GM21786 (cell line): ENCODE measurements around the gene BAMBI.

ENCODE experiments used
- ATAC-seq: cut with Tn5 transposase; IDR thresholded peaks from one replicate; pipeline ENCODE4 v1.9.1; 2021; ENCODE audit not compliant: unreplicated experiment

Gene BAMBI

DNA sequence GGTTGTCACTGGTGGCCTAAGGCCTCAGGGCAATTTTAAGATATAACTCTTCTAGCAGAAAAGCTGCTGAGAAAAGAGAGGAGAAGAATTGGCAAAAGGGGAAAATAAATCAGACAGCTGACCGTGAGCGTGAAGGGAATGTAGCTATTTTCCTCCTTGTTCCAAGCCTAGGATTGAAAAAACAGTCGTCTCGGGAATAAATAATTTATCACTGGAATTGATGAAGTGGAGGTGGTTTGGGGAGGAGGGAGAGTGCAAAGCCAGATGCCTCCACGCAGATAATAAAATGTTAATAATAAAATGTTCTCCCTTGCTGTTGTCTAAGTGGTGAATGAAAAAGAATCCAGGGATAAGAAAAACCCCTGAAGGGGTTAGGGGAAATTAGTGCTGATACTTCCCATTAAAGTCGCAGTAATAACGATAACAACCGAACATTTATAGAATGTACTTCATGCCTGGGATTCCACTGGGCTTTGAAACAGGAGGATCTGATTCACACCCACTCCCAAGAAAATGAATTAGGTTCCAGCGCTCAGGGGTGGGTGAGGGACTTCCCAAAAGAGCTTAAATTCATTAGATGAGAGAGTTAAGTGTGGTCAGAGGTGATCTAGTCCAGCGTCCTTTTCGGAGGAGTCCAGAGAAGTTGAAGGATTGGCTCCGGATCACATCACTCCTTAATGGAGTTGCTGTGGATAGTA, 27.3 kb downstream of the BAMBI start:
- no peak for ATAC-seq

DNA sequence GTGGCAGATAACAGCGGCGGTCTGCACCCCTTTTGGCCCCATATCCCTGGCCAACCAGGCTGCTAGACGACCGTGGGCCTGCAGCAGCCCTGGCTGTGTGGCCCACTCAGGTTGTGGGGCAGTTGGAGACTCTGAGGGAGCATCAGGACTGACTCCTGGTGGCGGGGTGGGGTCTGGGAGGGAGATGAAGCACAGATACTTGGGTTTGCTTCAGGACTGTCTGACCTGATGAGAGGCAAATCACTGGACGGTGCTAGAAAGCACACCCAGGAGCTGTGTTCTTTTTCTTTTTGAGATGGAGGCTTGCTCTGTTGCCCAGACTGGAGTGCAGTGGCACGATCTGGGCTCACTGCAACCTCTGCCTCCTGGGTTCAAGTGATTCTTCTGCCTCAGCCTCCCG, 28.2 kb downstream of the BAMBI start:
- ATAC-seq, result no peak

DNA sequence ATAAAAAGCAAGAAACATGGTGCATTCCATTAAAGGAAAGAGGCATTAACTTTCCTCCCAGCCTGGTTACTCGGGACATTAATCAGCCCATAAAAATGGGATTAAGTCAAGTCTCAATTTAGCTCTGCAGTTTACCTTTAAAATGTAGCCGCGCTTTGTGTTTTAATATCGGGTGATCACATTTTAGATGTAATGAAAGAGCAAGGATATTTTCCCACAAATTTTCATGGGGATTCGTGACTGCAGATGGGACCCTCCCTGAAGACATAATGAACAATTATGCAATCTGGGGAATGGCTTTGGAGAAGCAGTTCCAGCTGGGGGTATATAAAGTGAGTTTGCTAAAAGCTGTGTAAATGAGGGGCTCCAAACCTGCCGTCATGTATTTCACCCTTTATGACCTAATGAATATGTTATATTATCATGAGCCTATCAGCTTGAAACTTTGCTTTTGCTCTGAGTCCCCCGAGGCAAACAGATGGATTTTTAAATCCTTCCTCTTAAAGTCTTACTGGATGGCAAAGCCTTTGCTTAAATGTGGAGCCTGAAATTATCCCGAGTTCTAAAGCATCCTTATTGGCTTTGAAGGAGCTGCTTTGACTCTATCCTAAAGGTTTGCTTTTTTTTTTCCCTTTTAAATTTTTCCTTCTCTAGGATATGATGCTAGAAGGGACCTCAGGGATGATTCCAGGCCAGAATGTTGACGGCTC, 31.8 kb downstream of the BAMBI start:
- no peak for ATAC-seq

DNA sequence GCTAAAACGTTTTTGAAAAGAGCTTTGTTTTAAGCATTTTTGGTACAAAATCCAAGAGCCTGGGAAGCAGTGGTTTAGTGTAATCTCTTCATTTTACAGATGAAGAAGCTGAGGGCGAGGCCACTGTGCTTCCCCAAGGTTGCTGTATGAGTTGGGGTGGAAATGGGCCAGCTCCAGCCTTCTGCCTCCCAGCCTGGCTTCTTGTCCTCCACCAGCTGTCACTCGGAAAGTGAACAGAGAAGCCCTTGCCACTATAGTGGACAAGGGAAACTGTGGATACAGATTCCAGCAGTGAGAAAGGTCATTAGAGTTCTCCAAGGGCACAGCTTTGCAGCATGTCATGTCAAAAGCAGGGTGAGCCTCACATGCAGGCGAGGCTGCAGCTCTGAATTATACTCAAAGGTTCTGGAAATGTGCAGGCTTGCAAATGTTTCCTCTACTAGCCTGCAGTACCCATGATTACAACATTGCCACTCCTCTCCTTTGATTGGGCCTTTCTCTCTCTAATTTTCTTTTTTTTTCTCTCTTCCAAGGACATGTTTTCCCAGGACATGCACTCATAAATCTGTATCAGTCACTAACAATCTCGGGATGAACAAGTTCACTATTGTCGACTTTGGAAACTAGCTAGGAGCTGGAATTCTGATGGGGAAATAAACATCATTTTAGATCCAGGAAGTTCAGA, 33.0 kb downstream of the BAMBI start:
- no peak for ATAC-seq

GRCh38 chr10:28711041-28711440, 33.7 kb downstream of the BAMBI start:
- no peak for ATAC-seq

GRCh38 chr10:28711776-28712175, 34.5 kb downstream of the BAMBI start:
- ATAC-seq, result no peak

DNA sequence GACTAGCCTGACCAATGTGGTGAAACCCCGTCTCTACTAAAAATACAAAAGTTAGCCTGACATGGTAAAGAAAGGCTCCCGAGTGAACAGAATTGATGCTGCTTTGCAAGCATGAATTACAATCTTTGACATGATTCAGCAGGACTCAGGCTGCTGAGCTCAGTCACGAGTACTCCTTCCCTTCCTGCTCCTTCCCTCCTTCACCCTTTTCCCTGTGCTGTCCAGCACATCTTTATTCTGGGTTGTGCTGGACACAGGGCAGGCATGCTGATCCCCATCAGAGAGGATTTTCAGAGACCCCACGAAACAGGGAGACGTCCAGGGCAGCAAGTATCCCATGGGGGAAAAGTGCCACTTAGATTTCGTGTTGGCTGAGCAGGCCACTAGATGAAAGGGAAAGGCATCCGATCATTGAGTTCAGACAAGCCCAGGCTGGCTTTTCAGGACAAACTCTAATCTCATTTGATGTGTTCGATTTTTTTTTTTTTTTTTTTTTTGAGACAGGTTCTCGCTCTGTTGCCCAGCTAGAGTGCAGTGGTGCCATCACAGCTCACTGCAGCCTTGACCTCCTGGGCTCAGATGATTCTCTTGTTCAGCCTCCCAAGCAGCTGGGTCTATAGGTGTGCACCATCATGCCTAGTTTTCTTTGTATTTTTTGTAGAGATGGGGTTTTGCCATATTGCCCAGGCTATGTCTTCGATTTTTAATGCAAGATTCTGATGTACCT, 36.5 kb downstream of the BAMBI start:
- no peak for ATAC-seq

DNA sequence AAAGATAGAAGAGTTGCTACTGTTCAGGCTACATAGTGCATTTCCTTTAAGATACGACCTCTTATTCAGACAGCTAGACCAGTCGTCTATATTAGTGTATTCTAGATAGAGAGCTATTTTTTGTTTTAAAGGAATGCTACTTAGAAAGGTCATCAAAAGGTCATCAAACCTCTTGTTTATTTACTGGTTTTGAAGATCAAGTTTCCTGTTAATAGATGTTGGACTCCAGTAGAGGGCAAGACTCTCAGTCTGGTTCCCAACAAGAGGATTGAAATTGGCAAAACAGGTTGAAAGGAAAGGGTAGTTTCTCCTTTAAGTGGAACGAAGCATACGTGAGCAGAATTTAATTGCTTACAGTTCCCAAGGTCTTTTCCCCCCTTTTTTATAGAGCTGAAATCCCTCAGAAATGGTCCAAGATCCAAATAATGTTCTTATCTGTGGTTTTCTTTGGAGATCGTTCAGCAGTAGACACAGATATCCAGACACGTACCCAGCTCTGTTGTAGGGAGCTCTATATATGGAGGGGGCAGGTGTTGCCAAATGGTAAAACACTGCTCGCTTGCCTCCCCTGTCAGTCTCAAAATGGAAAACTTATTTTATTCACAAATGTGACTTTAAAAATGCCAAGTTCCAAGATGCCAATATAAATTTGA, 37.2 kb downstream of the BAMBI start:
- no peak for ATAC-seq

GRCh38 chr10:28715246-28715645, 37.9 kb downstream of the BAMBI start:
- ATAC-seq, result no peak

DNA sequence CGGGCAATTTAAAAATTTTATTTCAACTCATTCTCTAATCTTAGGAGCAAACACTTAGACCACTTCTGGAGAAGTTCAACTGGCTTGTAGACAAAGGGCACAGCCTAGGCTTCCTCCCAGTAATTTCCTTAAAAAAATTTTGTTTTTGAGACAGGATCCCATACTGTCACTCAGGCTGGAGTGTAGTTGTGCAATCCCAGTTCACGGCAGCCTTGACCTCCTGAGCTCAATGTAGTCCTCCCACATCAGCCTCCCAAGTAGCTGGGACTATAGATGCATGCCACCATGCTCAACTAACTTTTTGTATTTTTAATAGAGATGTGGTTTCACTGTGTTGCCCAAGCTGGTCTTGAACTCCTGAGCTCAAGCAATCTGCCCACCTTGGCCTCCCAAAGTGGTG, 38.4 kb downstream of the BAMBI start:
- no peak for ATAC-seq

GRCh38 chr10:28716748-28717147, 39.4 kb downstream of the BAMBI start:
- no peak for ATAC-seq

- ATAC-seq, result no peak
Measured at GRCh38 chr10:28717656-28718201, 40.4 kb downstream of the BAMBI start.

- no peak for ATAC-seq
Measured at GRCh38 chr10:28719789-28720436, 42.6 kb downstream of the BAMBI start.

GRCh38 chr10:28721318-28721951, 44.1 kb downstream of the BAMBI start:
- no peak for ATAC-seq

DNA sequence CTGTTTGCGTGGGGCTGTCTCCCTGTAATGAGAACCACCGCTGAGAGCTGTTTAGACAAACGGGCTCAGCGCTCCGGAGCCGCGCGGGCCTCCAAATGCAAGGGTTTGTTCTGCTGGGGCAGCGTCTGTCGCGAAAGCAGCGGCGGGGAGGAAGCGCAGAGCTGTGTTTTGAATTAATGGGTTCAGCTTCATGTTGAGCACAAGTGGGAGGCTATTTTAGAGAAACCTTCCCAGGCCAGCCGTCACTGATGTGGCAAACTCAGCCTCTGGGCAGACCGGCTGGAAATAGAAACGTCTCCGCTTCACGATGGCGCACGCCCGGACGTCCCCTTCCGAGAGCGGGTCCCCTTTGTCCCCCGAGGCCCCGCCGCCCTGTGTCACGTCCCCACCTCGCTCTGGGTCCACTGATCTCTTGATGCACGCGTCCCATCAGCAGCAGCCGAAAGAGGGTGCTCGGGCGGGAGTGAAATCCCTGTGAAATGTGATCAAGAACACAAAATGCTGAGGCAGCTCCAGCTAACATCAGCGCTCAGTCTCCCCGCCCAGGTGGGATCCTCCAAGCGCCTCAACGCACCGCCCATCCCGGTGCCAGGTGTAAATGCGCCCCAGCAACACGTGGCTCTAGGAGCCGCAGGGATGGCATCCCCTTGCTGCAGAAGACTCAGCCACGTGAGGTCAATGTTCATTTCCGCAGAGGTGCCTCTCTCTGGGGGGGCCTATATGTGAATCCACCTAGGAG, 44.9 kb downstream of the BAMBI start:
- no peak for ATAC-seq

DNA sequence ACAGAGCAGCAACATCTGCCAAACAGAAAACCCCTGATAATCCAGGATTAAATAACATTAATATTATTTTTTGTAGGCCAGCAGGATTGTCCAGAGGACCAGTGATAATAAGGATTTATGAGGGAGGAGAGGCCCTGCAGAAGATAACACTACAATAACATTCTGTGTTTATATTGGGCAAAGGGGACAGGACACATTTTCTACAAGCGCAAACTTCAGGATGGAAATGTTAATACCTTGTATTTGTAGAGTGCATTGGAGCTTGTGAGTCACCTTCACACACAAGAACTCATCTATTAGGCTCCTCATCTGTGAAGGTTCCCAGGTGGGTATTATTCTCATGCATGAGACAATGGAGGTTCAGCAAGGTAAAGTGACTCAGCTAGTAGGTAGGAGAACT, 51.0 kb downstream of the BAMBI start:
- ATAC-seq, result no peak

- no peak for ATAC-seq
Measured at GRCh38 chr10:28730031-28730778, 52.9 kb downstream of the BAMBI start.

GRCh38 chr10:28732091-28732490, 54.8 kb downstream of the BAMBI start:
- no peak for ATAC-seq
